ENCODE data around the gene RPL36A. TPM values are rescaled to one million over a fixed set of nuclear protein-coding genes. Genes with fewer than 3 reads are reported as not detected.

Gene RPL36A
- total RNA-seq, 6 experiments from 2014 or later: 127 to 361 (median 160) TPM

- H3K9me3 Mint-ChIP-seq: no peaks in the 10 kb centered on the region
- no peak for TF ChIP-seq CTCF (IDR thresholded peaks at IDR 0.05)
- H3K27me3 Mint-ChIP-seq (ENCODE audit: insufficient read depth): no peaks in the 10 kb centered on the region
- H3K4me3 Mint-ChIP-seq: no peak overlapping the region
- peaks cover 15% of the 10 kb centered on the region; the same call in 1 of the 2 replicates for H3K36me3 Mint-ChIP-seq (ENCODE audit: low read depth)
- H3K27ac Mint-ChIP-seq: 0 out of 2 replicates have a peak overlapping the region, but pooled peaks have one; percentile 69
- H3K4me1 Mint-ChIP-seq (ENCODE audit: low read depth): peaks cover 4% of the 10 kb centered on the region
- no peak for DNase-seq
These were observed 7.9 kb downstream of the RPL36A start for GRCh38 chrX:101398694-101399093.

GRCh38 chrX:101399825-101400224, 9.0 kb downstream of the RPL36A start:
- H3K36me3 Mint-ChIP-seq (ENCODE audit: low read depth): peaks cover 11% of the 10 kb centered on the region; the same call in 1 of the 2 replicates
- no peak overlapping the region for H3K27ac Mint-ChIP-seq
- DNase-seq: no peak
- H3K27me3 Mint-ChIP-seq (ENCODE audit: insufficient read depth): no peaks in the 10 kb centered on the region
- no peaks in the 10 kb centered on the region for H3K9me3 Mint-ChIP-seq
- no peak for TF ChIP-seq CTCF (IDR thresholded peaks at IDR 0.05)
- H3K4me1 Mint-ChIP-seq (ENCODE audit: low read depth): no peaks in the 10 kb centered on the region
- H3K4me3 Mint-ChIP-seq: no peak overlapping the region

- H3K27ac Mint-ChIP-seq: peak overlapping the region; percentile 97
- peaks cover 5% of the 10 kb centered on the region; the same call in 1 of the 2 replicates for H3K36me3 Mint-ChIP-seq (ENCODE audit: low read depth)
- peaks cover 24% of the 10 kb centered on the region for H3K4me1 Mint-ChIP-seq (ENCODE audit: low read depth)
- DNase-seq: no peak
- H3K9me3 Mint-ChIP-seq: no peaks in the 10 kb centered on the region
- no peaks in the 10 kb centered on the region; the same call in 1 of the 2 replicates for H3K27me3 Mint-ChIP-seq (ENCODE audit: insufficient read depth)
- TF ChIP-seq CTCF (IDR thresholded peaks at IDR 0.05): no peak; the same call in 1 of the 2 replicates
- peak overlapping the region; percentile 97 for H3K4me3 Mint-ChIP-seq
These were observed 16.4 kb downstream of the RPL36A start for GRCh38 chrX:101407167-101407747.

GRCh38 chrX:101407748-101408531, 17.1 kb downstream of the RPL36A start, which contains the start of the genes GLA and HNRNPH2:
Gene GLA (minus strand): TSS chrX:101407925. CDS start chrX:101407903, 22 bp downstream.
Gene HNRNPH2 (plus strand): TSS chrX:101408222. CDS start chrX:101411989, 3,767 bp downstream.
- peak; percentile 98 for DNase-seq
- TF ChIP-seq CTCF (IDR thresholded peaks at IDR 0.05): no peak
- H3K27me3 Mint-ChIP-seq (ENCODE audit: insufficient read depth): no peaks in the 10 kb centered on the region; the same call in 1 of the 2 replicates
- peak within 1 kb of the TSS; percentile 97 for H3K27ac Mint-ChIP-seq
- no peaks in the 10 kb centered on the region for H3K9me3 Mint-ChIP-seq
- H3K36me3 Mint-ChIP-seq (ENCODE audit: low read depth): peaks cover 5% of the 10 kb centered on the region; the same call in 1 of the 2 replicates
- H3K4me1 Mint-ChIP-seq (ENCODE audit: low read depth): peaks cover 30% of the 10 kb centered on the region
- H3K4me3 Mint-ChIP-seq: peak within 1 kb of the TSS; percentile 97

GRCh38 chrX:101408532-101408841, 17.7 kb downstream of the RPL36A start:
- H3K27ac Mint-ChIP-seq: peak overlapping the region; percentile 97
- TF ChIP-seq CTCF (IDR thresholded peaks at IDR 0.05): no peak
- peaks cover 36% of the 10 kb centered on the region for H3K4me1 Mint-ChIP-seq (ENCODE audit: low read depth)
- H3K27me3 Mint-ChIP-seq (ENCODE audit: insufficient read depth): no peaks in the 10 kb centered on the region; the same call in 1 of the 2 replicates
- H3K4me3 Mint-ChIP-seq: peak overlapping the region; percentile 95
- peaks cover 5% of the 10 kb centered on the region; the same call in 1 of the 2 replicates for H3K36me3 Mint-ChIP-seq (ENCODE audit: low read depth)
- H3K9me3 Mint-ChIP-seq: no peaks in the 10 kb centered on the region
- DNase-seq: no peak

Measured in HFFc6 (cell line).